ENCODE data around the gene ZNHIT2. TPM values are rescaled to one million over a fixed set of nuclear protein-coding genes. Genes with fewer than 3 reads are reported as not detected.

Gene ZNHIT2
- total and polyA plus RNA-seq, 2 of the 8 experiments (the other 6 are each of a cell fraction or from before 2014, with no cell fraction given) = 13.0 to 16.1 TPM

DNA sequence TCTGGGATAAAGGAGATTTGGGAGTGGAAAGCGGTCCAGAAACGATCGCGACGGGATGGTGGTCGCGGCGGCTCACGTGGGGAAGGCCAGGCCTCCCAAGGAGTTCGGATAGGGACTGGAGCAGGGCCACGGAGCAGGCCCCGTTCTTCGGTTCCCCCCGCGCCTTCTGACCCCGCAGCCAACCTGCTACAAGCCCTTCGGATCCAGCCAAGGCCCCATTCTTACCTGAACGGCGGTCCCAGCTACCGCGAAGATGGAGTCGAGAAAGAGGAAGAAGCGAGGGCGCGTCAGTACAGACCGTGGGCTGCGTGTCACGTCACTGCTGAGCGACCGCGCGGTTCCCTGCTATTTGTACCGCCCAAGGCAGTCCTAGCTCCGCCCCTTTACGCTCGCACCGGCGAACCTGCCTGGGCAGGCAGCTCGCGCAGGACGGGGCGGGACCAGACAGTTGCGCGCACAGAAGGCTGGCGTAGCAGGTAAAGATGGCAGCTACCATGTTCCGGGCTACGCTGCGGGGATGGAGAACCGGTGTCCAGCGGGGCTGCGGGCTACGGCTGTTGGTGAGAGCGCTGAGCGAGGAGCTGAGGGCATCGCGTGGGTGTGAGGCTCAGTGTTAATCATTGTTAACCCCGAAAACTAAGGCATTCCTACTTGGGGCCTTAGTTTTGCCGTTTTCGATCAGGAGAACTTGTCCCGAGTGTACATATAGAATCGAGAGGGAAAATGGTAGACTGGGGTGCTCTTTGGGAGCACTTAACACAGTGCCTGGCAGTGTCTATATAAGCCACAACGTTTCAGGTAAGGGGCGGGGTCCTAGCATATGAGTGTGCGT, 4.6 kb upstream of the ZNHIT2 start, which contains the start of the genes FAU and MRPL49 (continued):
- TF ChIP-seq, protein P1, sequence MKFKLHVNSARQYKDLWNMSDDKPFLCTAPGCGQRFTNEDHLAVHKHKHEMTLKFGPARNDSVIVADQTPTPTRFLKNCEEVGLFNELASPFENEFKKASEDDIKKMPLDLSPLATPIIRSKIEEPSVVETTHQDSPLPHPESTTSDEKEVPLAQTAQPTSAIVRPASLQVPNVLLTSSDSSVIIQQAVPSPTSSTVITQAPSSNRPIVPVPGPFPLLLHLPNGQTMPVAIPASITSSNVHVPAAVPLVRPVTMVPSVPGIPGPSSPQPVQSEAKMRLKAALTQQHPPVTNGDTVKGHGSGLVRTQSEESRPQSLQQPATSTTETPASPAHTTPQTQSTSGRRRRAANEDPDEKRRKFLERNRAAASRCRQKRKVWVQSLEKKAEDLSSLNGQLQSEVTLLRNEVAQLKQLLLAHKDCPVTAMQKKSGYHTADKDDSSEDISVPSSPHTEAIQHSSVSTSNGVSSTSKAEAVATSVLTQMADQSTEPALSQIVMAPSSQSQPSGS (IDR thresholded peaks at IDR 0.05; ENCODE audit: low read length) = no peak
- TF ChIP-seq, protein P2, sequence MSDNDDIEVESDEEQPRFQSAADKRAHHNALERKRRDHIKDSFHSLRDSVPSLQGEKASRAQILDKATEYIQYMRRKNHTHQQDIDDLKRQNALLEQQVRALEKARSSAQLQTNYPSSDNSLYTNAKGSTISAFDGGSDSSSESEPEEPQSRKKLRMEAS (IDR thresholded peaks at IDR 0.05) = peak; percentile 46; the same call in 1 of the 2 replicates
- TF ChIP-seq SP4 (IDR thresholded peaks at IDR 0.05; ENCODE audit: low read length) = peak; percentile 76; the same call in 1 of the 2 replicates
- no peak for TF ChIP-seq RXRA (IDR thresholded peaks at IDR 0.05; ENCODE audit: insufficient read depth, low read depth, low read length)
- TF ChIP-seq, protein P3, sequence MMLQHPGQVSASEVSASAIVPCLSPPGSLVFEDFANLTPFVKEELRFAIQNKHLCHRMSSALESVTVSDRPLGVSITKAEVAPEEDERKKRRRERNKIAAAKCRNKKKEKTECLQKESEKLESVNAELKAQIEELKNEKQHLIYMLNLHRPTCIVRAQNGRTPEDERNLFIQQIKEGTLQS (IDR thresholded peaks at IDR 0.05; ENCODE audit: insufficient read depth, low read depth, low read length) = peak; percentile 68; the same call in 1 of the 2 replicates
- peak; percentile 83; the same call in 1 of the 2 replicates for TF ChIP-seq PHF8 (conservative IDR thresholded peaks at IDR 0.05; ENCODE audit: low read depth, low read length)
- TF ChIP-seq TAF7 (optimal IDR thresholded peaks at IDR 0.05; ENCODE audit: borderline replicate concordance, low read depth, low read length) = peak; percentile 95
- TF ChIP-seq BRCA1 (IDR thresholded peaks at IDR 0.05; ENCODE audit: low read depth, low read length) = peak; percentile 32; the same call in 1 of the 2 replicates
- no peak for TF ChIP-seq CBX5 (IDR thresholded peaks at IDR 0.05; ENCODE audit: low read depth, low read length)
- TF ChIP-seq CHD1 (IDR thresholded peaks at IDR 0.05; ENCODE audit: low read depth, low read length) = no peak
- no peak for TF ChIP-seq TCF12 (IDR thresholded peaks at IDR 0.05; ENCODE audit: low read depth, low read length)
- 0 out of 2 replicates have a peak, but pooled peaks have one; percentile 30 for TF ChIP-seq CHD2 (IDR thresholded peaks at IDR 0.05; ENCODE audit: low read length)
- TF ChIP-seq SAP30 (IDR thresholded peaks at IDR 0.05; ENCODE audit: insufficient read depth, insufficient replicate concordance, low read length) = no peak
- no peak for TF ChIP-seq CTBP2 (IDR thresholded peaks at IDR 0.05; ENCODE audit: borderline replicate concordance, insufficient read depth, insufficient read length, low read length)
- TF ChIP-seq, protein P4, sequence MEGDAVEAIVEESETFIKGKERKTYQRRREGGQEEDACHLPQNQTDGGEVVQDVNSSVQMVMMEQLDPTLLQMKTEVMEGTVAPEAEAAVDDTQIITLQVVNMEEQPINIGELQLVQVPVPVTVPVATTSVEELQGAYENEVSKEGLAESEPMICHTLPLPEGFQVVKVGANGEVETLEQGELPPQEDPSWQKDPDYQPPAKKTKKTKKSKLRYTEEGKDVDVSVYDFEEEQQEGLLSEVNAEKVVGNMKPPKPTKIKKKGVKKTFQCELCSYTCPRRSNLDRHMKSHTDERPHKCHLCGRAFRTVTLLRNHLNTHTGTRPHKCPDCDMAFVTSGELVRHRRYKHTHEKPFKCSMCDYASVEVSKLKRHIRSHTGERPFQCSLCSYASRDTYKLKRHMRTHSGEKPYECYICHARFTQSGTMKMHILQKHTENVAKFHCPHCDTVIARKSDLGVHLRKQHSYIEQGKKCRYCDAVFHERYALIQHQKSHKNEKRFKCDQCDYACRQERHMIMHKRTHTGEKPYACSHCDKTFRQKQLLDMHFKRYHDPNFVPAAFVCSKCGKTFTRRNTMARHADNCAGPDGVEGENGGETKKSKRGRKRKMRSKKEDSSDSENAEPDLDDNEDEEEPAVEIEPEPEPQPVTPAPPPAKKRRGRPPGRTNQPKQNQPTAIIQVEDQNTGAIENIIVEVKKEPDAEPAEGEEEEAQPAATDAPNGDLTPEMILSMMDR (IDR thresholded peaks at IDR 0.05; ENCODE audit: control extremely low read depth in 1 of 3, insufficient read depth in 1 of 3, low read depth in 1 of 3, low read length in 3 of 3) = no peak
- TF ChIP-seq RBBP5 (IDR thresholded peaks at IDR 0.05; ENCODE audit: borderline replicate concordance, low read depth, low read length) = peak; percentile 81; the same call in 1 of the 2 replicates
- TF ChIP-seq CREB1 (IDR thresholded peaks at IDR 0.05) = peak; percentile 98
- TF ChIP-seq TAF1 (IDR thresholded peaks at IDR 0.05; ENCODE audit: low read depth, low read length) = peak; percentile 93
